Dedifferentiated amniotic fluid mesenchymal stem cell (primary cell): ENCODE data around the gene SLC22A17.
"Not testable (repeated sequence)": the region's sequence is repeated elsewhere in the genome, so short reads cannot be mapped to it uniquely, and the experiment has no call there.

Experiments
- DNase-seq: peaks from one replicate; pipeline ENCODE4 v3.0.0-alpha.2; 2016; ENCODE audit errors: extremely low spot score

SLC22A17 gene

DNA sequence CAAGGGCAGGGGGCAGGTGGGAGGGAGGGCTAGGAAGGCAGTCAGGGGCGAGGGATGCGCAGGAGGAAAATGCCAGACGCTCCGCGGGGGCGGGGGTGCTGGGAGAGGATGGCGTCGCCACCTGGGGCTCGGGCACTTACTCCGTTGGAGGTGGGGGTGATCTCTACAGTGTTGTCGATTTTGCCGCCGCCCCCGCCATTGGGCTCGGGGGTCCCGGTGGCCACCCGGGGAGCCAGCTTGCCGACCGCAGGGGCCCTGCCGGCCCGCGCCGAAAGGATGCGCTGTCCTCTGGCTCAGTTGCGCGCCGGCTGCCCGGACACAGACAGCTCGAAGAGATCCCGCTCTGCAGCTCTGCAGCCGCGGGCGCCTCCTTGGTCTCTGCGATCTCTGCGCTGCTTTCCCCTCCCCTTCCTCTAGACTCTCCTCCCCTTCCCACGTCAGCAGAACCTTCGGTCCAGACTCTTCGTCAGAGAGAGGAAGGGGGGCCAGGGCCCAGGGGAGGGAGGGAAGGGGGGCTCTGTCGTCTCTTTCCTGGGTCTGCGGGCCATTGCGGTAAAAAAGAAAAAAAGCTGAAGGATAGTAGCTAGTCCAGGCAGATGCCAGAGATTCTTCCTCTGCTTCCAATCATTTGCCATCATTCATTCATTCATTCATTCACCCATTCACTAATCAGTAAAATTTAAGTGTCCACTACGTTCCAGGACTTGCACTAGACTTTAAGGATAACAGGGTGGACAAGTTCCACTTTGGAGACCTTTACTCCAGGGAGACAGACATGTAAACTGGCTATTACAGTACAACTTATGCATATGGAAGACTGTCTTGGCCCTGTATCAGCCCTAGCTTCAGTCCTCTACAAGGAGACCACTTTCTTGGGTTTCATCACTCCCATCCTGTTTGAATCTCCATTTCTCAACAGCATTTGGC, at the start of gene SLC22A17:
Gene SLC22A17 (minus strand): TSS at position 382 of the 927 bp plus-strand sequence.
- peak; percentile 88 for DNase-seq

DNA sequence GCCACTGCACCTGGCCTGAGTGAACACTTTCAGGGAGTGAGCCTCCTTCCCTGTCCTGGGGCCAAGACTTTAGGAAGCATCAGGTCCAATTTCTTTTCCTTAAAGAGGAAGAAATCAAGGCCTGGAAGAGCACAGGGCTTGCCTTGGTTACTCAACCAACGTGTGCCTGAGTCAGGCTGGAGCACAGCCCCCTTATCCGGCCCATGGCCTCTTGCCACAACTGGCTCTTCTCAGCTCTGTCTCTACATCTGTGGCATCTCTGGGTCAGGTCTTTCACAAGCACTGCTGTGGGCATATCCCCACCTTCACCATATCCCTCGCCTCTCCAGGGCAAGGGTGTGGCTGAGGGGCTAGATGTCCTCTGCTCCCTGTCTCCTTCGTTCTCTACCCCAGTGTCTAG, 48.6 kb upstream of the SLC22A17 start:
- no peak for DNase-seq

DNA sequence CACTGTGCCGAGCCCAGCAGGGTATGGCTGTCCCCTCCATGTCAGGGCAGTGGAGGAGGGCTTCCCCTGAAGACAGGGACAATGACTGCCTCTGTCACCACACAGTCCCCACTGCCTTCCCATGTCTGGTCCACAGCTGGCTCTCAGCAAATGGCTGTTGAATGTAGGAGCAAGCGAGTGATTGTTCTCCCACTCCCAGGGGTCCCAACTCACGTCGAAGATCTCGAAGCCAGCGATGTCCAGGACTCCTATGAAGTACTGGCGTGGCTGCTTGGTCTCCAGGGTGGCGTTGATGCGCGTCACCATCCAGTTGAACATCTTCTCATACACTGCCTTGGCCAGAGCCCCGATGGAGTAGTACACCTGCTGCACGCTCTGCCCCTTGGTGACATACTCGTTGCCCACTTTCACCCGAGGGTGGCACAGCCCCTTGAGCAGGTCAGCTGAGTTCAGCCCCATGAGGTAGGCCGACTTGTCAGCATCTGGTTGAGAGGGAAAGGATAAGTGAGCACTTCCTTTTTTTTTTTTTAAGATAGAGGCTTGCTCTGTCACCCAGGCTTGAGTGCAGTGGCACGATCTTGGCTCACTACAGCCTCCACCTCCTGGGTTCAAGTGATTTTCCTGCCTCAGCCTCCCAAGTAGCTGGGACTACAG, 47.9 kb upstream of the SLC22A17 start:
- DNase-seq = not testable (repeated sequence)

DNA sequence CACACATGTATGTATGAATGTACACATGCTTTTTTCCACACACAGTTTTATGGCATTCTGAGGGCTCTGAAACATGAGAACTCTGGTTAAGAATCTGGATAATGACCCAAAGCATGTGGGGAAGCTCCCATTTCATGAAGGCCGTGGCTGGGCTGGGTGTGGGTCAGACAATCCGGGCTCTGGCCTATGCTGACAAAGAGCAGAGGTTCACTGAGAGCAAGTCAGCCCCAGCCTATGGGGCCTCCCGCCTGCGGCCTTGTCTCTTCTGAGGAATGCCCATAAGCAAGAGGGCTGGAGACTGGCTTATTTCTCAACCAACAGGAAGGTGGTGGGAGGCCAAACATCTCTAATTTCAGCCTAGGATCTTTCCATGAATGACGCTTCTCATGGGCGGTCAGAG, 46.9 kb upstream of the SLC22A17 start:
- DNase-seq = no peak

DNA sequence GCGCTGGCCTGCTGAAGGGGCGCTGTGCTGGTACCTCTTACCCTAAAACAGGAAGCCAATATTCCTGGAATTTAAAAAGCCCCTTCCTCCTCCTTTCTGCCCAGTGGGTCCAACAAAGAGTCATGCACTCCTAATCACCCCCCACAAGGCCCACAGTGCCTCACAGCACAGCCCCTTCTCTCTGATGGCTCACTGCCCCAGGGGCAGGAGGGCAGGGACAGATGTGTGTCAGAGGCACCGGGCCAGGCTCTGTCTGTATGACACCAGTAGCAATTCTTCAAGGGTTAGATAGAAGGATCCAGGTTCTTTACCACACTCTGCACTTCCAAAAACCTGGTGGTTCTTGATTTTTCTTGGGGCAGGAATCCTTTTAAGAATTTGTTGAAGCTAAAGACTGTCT, 46.4 kb upstream of the SLC22A17 start:
- DNase-seq = no peak

DNA sequence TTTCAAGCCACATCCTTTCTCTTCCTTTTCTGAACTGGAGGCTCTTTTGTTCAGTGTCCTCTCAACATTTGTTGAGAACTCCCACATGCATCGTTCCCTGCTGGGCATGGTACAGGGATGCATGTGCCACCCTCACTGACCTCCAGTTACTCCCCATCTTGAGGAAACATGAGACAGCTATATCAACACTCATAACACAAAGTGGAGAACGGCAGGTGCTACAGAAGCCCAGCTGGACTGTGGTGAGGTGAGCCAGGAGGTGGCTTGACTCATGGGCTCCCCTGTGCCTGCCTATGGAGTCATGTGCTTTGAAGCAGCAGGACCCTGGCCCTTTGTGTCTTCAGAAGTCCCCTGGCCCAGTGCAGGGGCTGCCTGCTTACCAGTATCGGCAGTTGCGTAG, 45.7 kb upstream of the SLC22A17 start:
- DNase-seq = no peak

DNA sequence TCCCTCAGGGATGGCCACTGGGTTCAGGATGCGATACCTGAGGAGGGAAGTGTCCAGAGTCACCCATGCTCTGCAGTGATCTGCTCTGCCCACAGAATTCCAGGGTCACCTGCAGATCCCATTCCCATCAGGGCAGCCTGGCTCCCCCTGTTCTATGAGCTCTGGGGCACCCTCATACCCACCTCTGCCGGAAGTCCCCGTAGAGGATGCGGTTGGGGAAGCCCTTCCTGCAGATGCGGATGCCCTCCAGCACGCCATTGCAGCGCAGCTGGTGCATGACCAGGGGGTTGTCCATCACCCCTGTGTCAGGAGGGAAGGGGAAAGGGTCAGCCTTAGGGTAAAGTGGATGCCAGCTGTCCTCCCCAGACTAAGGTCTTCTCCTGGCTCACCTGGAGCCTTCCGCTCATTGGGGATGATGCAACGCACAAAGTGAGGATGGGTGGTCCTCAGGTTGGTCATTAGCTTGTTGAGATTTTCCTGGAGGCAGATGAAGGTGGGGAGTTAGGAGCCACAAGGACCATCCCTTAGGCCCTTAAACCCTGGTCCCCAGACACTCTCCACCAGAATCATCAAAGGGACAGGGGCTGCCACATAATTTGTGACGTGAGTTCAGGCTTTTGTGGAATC, 44.2 kb upstream of the SLC22A17 start:
- DNase-seq = no peak

DNA sequence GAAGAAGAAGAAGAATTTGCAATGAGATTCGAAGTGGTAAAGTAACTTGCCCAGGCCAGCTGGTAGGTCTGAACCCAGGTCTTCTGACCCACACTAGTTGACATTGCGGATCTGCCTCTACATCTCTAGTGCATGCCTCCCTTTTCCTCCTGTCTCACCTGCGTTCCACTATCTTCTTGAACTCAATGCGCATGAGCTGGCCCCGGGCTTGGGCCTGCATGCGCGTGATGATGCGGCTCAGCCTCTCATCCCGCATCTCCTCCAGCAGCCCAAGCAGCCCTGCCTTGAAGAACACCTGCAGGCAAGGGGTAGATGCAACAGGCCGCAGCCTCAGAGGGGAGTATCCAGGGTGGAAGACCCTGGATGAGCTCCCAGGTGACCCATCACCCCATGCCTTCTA, 43.4 kb upstream of the SLC22A17 start:
- no peak for DNase-seq

DNA sequence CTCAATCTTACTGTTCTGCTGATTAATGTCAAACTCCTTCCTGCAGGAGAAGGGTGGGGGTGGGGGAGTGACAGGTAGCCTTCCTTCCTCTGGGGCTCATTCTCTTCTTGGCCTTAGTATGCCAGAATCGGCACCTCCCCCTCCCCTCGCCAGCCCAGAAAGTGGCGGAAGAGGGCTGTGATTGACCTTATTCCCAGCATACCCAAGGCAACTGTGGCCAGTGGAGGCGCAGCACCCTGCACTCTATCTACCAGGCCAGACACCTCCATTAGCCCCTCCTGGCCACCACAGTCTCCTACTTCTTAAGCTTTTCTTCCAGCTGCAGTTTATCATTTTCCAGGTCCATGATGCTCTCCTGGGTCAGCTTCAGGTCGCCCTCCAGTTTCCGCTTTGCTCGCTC, 39.9 kb upstream of the SLC22A17 start:
- DNase-seq = no peak

DNA sequence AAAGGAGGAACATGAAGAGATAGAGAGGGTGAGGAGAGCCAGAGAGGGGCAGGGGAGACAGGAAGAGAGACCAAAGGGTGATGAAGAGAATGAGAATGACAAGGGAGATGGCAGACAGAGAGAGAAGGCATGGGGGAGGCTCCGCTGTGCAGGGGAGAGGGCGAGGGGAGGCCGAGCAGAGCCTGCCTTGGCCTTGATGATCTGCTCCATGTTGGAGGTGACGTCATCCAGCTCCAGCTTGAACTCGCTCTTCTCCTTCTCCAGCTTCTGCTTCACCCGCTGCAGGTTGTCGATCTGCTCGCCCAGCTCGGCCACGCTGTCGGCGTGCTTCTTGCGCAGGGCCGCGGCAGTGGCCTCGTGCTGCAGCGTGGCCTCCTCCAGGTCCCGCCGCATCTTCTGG, 37.2 kb upstream of the SLC22A17 start:
- DNase-seq = not testable (repeated sequence)

DNA sequence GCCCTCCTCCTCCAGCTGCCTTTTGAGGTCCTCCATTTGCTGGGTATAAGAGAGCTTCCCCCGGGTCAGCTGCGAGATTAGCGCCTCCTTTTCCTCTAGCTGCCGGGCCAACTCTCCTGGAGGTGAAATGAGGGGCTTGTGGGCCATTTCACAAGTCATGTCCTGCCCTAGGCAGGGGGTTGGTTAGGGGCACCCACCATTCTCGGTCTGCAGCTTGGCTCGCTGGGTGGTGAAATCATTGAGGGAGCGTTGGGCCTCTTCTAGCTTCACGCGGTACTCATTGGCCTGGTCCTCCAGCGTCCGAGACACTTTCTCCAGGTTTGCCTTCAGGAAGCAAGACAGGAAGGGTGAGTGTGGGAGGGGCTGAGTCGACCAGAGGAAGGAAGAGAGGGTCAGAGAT, 36.7 kb upstream of the SLC22A17 start:
- no peak for DNase-seq

DNA sequence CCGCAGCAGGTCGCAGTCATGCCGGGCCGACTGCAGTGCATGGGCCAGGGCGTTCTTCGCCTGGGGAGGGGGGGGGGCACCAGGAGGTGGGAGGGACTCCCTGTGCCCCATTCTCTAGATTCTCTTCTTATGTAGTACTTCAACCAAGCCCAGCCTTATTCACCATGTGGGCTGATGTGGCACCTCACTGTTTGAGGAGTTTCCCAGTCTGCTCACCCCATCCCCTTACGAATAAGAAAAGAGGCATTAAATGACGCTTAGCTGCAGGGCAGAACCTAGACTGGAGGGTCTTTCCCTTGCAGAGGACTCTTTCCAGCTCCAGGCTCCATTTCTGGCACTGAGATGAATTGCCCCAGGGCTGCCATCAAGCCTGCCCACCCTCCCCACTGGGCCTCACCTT, 36.3 kb upstream of the SLC22A17 start:
- DNase-seq = no peak

DNA sequence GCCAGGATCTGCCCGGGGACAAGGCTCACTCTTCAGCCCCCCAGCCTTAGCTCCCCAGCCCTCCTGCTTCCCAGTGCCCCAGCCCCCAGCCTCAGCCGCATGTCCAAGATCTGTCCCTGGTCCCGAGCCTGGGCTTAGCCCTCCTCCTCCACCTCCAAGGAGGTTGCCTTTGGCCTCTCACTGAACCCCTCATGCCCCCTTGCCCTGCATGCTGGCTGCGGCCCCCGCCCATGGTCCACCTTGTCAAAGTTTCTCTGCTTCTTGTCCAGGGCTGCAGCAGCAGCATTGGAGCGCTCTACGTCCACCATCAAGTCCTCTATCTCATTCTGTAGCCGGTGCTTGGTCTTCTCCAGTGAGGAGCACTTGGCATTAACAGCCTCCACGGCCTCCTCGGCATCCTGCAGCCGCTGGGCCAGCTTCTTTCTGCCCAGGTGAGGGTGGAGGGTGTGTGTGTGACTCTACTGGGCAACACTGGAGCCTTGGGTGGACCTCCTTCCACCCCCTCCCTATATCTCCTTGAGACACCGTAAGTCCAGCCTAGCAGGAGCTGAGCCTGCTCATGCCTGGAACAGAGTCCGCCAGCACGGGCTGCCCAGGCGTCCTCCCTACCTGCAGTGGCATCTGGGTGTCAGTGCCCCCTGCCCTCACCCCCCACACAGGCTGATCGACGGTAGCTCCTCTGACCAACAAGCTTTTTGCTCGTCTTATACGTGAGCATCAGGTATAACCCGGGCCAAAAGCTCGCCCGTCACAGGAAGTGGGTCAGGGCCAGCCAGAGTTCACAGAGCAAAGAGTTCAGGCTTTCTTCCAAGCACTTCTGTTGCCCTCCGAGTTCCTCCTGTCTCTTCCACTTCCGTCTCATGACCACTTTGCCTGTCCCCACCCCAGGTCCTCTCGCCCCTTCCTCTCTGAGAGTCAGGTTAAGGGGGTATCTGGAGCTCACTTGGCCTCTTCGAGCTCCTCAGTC, 35.5 kb upstream of the SLC22A17 start:
- DNase-seq = no peak

DNA sequence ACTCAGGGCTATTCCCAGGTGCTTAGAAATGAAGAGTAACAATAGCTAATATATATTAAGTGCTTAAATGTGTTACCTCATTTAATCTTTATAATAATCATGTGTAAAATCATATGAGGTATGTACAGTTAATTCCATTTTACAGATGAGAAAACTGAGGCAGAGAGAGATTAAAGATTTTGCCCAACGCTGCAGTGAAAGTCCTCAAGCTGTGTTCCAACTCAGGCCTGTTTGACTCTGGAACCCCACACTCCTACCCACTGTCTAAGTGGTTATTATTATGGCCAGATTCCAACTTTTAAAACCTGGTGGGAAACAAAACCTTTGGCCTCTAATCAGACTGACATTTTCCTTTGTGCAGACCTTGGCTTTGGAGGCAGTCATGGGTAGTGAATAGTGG, 34.3 kb upstream of the SLC22A17 start:
- DNase-seq = no peak

DNA sequence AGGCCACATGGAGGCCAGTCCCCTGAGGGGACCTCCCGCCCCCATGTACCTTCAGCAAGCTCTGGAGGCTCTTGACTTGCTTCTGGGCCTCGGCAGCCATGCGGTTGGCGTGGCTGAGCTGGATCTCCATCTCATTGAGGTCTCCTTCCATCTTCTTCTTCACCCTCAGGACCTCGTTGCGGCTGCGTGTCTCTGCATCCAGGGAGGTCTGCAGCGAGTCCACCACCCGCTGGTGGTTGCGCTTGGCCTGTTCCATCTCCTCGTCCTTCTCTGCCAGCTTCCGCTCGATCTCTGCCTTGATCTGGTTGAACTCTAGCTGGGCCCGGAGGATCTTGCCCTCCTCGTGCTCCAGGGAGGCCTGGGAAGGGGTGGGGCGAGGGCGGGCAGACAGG, 33.6 kb upstream of the SLC22A17 start:
- not testable (repeated sequence) for DNase-seq

DNA sequence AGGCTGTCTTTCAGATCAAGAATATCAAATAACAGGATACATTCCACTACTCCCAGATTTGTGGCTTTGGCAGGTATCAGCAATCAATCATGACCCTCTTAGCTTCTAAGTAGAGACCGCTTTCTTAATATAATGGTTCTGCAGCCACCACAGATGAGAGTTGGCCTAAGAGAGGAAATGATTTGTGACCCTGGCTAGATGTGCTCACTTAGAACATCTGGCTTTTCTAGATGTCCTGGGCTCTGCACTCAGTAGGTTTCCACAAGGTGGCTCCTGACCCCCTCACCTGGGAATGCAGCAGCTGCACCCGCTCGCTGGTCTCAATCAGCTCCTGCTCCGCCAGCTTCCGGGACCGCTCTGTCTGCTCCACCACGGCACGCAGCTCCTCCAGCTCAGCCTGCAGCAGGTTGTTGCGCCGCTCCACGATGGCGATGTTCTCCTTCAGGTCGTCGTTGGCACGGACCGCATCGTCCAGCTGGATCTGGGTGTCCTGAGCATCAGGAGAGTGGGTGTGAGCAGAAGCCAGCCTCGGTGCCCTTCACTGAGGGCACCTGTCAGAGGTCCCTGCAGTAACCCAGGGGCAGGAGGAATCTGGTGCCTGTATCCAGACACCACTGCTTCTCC, 33.1 kb upstream of the SLC22A17 start:
- no peak for DNase-seq

DNA sequence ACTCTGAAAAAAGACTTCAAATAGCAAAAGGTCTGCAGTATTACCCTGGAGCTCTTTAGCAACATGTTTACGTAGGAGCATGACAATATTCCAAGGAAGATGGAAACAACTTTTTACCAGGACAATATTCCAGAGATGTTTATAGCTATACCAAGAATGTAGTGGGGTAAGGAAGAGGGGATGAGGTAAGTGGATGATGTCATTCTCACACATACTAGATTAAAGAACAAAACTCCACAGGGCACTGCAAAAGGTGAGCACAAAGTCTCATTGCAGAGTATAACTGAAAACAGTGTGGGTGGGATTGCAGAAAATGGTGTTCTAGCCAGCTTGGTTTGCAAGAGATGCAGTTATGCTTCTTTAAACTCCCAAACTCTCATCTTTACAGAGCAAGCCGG, 32.6 kb upstream of the SLC22A17 start:
- no peak for DNase-seq

DNA sequence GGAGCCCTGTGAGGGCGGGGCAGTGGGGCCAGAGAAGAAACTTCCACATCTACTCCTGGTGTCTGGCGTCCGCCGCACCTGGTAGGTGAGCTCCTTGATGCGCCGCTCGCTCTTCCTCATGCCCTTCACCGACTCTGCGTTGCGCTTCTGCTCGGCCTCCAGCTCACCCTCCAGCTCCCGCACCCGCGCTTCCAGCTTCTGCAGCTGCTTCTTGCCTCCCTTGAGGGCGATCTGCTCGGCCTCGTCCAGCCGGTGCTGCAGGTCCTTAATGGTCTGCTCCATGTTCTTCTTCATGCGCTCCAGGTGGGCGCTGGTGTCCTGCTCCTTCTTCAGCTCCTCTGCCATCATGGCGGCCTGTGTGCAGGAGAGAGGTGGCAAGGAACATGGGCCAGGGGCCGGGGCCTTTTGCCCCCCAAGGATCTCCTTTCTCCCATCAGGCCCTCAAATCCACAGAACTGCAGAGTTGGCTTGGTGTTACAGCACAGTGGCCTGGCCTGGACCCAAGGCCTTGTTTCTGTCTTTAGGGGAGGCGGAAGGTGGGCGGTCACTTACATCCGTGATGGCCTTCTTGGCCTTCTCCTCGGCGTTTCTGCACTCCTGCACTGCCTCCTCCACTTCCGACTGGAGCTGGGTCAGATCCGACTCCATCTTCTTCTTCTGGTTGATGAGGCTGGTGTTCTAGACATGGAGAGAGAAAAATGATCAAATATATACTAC, 31.8 kb upstream of the SLC22A17 start:
- no peak for DNase-seq

DNA sequence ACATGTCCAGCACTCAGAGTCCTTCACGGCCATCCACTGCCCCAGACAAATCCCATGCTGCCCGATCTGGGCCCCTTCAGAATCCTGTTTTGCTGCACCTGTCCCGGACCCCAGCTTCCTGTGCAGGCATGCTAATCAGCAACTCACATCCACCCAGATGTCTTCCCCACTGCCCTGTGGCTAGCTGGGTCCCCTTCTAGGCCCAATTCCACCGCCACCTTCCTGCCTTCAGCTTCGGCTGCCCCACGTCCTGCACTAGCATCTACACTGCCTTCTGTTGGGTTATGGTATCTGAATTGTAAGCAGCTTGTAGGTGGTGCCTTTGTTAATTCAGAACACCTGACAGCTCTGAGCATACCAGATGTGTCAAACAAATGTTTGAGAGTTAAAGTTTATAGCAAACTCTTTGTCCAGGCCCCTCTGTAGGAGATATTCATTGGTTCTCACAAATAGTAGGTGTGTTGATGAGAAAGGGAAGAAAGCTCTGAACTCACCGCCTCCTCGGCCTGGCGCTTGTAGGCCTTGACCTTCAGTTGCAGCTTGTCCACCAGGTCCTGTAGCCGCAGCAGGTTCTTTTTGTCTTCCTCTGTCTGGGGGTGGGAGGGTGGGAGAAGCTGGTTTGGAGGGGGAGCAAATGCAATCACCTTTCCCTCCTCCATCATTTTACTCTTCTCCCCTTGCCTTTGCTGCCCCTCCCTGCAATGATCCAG, 30.2 kb upstream of the SLC22A17 start:
- DNase-seq = no peak

DNA sequence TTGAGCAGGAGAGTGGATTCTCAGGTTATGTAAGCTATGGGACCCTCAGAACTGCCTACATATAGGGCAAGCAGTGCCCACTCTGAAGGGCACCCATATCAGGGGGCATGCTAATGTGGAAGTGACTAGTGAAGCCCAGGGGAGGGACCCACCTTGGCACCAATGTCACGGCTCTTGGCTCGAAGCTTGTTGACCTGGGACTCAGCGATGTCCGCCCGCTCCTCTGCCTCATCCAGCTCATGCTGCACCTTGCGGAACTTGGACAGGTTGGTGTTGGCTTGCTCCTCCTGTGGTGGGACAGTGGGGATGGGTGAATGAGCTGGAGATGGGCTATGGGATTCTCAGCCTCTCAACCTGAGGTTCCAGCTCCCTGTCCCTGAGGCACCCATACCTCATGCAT, 29.6 kb upstream of the SLC22A17 start:
- no peak for DNase-seq
